IPS-18c (cell line): ENCODE data around the gene TCF3.

Experiments used
- H3K4me3 ChIP-seq: 2 replicates; pipeline ENCODE4 v1.7.0; 2013; ENCODE audit warnings: low read depth, mild to moderate bottlenecking, low read length, moderate library complexity; ENCODE audit not compliant: insufficient read depth
- H3K9me3 ChIP-seq: one replicate; pipeline ENCODE4 v1.6.1; 2013; ENCODE audit warnings: mild to moderate bottlenecking, low read length, moderate library complexity; ENCODE audit not compliant: control insufficient read depth, insufficient read depth

Gene TCF3

DNA sequence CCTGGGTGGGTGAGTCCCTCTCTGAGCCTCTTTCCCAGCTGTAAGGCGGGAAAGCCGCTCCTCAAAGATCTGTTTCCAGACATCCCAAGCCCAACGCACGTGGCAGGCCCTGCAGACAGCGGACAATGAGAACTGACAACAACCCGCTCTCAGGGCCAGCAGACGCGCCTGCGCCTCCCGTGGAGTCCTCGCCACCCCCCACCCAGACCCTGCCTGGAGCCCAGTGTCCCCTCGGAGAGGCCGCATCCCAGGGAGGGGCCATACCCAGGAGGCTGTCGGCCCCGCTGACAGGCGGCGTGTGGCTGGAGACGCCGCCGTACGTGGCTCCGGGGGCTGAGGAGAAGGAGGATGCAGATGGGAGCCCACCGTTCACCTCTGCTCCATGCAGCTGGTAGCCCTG is 30.8 kb downstream of the TCF3 start:
- no peak overlapping the region for H3K4me3 ChIP-seq
- H3K9me3 ChIP-seq, result peaks cover 4% of the 10 kb centered on the region

DNA sequence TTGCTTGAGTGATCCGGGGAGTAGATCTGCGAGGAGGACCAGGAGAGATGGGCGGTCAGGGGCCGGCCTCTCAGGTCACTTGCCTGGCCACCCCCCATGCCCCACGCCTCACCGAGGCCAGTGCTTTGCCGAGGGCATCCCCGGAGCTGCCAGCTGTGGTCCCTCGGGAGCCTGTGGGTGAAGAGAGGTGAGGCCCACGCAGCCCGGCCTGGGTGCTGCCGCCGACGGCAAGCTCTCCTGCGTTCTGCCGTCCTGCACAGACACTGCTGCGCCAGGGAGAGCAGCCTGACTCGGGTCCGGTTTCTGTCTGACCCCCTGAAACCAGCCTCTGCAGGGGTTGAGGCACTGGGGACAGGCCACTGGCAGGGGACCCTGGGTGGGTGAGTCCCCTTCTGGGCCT is 31.4 kb downstream of the TCF3 start:
- no peak overlapping the region for H3K4me3 ChIP-seq
- peaks cover 4% of the 10 kb centered on the region for H3K9me3 ChIP-seq

DNA sequence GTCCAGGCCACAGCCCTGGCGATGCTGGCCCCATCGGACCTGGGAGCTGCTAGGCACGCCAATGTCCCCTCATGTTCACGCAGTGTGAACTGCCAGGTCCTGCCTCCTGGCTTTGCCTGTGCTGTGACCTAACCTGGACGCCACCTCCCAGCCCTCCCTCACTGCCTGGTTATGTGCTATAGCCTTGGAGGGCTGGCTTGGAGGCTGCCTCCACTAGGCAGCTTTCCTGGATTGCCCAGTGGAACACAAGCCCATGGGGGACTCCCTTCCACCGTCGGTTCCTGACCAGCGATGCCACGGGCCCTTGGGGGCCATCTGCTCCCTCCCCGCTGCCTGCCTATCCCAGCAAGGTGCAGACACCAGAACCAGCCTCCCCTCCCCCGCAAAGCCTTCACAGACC is 31.9 kb downstream of the TCF3 start:
- Histone ChIP-seq H3K4me3 (no peak overlapping the region), H3K9me3 (peaks cover 4% of the 10 kb centered on the region)

DNA sequence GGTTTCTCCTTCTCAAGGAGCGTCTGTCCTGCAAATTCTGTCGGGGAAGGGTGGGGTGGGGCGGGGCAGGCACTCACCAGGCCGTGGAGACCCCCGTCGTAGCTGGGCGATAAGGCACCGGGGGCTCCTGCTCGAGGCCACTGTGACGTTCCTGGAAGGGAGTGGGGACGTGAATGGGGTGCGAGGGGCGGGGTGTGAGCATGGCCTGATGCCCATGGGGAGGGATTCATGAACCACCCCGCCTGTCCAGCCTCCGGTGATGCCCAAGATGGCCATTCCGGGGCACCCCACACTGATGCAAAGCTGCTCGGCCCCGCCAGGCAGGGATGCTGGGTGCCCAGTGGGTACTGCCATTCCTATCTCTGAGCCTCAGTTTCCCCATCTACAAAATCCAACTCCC is 32.7 kb downstream of the TCF3 start:
- H3K9me3 ChIP-seq, result peaks cover 4% of the 10 kb centered on the region

DNA sequence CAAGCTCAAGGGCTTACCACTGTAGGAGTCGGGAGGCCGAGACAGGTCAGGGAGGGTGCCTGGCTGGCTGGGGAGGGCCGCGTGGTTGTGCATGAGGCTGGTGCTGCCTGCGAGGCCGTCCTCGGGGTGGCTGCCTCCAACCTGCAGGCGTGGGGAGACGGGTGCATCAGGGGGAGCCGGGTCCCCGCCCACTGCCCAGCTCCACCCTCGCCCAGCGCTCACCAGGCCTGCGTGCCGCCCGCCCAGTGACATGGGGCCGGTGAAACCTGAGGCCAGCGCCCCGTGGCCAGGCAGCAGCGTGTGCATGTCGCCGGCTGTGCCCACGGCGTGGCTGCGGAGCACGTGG is 33.3 kb downstream of the TCF3 start:
- Histone ChIP-seq H3K9me3 (peaks cover 4% of the 10 kb centered on the region), H3K4me3 (no peak overlapping the region)

More for the DNA sequence above, 32.7 kb downstream of the TCF3 start:
- no peak overlapping the region for H3K4me3 ChIP-seq

DNA sequence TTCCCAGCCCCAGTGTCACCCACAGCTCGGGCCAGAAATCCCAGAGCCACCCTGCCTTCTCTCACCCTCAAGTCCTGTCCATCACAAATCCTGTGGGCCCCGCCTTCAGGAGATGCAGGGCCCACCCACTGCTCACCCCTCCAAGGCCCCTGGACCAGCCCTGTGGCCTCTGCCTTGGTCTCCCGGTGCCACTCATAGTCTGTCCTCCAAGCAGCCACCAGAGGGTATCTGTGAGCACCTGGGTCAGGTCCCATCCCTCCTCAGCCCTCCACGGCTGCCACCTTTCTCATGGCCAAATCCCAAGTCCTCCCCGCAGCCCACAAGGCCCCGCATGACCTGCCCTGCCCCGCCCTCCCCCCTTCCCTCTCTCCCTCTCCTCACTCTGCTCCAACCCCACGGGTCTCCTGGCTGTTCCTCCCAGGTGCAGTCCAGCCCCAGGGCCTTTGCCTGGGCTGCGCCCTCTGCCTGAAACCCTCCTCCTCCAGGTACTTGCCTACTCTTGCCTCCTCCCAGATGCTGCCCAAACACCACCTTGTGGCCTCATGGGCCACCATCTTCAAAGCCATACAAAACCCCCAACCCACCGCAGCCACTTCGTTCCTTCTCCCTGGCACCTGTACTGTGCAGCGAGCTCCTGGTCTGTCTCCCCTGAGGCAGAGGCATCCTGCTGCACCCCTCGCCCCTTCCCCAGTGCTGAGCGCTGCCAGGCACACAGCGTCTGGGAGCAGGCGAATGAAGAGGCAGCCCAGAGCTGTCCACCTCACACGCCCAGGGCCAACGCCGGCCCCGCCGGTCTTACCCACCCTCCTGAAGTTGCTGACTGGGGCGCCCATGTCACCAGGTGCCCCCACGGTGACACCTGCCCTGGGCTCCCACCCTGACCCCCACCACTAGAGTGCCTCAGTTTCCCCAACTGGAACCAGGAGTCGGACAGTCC is 34.0 kb downstream of the TCF3 start:
- H3K4me3 ChIP-seq, result no peak overlapping the region
- peaks cover 4% of the 10 kb centered on the region for H3K9me3 ChIP-seq

DNA sequence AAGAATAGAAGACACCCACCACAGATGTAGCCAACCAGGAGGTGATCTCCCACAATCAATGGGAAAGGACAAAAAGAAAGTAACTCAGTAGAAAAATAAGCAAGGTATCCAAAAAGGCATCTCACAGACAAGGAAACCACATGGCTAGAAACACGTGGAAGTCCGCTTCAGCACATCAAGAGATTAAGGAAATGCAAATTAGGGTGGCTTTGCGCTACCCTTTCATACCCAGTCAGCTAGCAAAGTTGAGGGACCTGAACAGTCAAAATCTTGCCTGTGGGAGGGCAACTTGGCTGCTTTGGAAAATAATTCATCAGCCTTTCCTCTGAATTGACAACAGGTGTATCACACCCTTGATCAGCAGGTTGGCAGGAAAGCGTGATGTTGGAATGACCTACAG is 35.5 kb downstream of the TCF3 start:
- H3K4me3 ChIP-seq, result no peak overlapping the region

DNA sequence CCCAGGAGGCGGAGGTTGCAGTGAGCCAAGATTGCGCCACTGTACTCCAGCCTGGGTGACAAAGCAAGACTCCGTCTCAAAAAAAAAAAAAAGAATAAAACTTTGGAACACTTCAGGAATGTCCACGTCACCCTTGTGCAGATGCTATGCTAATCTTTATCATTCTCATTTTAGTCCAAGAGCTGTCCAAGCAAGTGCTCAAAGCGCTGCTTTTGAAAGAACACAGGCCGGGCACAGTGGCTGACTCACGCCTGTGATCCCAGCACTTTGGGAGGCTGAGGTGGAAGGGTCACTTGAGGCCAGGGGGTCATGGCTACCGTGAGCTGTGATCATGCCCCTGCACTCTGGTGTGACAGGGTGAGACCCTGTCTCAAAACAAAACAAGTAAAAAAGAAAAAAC is 36.0 kb downstream of the TCF3 start:
- peaks cover 2% of the 10 kb centered on the region for H3K9me3 ChIP-seq
- no peak overlapping the region for H3K4me3 ChIP-seq

More for the DNA sequence above, 35.5 kb downstream of the TCF3 start:
- H3K9me3 ChIP-seq, result peaks cover 2% of the 10 kb centered on the region

DNA sequence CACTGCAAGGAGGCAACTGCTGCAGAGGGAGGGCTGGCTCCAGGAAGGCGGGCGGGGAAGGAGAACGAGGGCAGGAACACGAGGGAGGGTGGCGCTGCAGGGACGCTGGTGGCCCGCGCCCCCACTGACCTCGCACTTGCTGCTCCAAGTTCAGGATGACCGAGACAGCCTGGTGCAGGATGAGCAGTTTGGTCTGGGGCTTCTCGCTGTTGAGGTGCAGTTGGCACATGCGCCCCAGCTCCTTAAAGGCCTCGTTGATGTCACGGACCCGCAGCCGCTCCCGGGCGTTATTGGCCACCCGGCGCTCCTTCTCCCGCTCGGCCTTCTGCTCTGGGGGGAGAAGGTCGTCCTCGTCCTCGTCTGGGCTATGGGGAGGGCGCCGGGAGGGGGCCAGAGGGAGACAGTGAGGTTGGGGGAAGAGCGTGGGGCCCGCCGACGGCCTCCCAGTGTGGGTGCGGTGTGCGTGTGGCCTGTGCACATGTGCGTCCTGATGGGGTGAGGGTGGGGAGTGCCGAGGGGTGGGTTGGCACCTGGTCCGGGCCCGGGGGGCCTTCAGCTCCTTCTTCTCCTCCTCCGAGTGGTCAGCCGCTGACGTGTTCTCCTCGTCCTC is 37.2 kb downstream of the TCF3 start:
- Histone ChIP-seq H3K4me3 (no peak overlapping the region), H3K9me3 (peaks cover under 1% of the 10 kb centered on the region)

DNA sequence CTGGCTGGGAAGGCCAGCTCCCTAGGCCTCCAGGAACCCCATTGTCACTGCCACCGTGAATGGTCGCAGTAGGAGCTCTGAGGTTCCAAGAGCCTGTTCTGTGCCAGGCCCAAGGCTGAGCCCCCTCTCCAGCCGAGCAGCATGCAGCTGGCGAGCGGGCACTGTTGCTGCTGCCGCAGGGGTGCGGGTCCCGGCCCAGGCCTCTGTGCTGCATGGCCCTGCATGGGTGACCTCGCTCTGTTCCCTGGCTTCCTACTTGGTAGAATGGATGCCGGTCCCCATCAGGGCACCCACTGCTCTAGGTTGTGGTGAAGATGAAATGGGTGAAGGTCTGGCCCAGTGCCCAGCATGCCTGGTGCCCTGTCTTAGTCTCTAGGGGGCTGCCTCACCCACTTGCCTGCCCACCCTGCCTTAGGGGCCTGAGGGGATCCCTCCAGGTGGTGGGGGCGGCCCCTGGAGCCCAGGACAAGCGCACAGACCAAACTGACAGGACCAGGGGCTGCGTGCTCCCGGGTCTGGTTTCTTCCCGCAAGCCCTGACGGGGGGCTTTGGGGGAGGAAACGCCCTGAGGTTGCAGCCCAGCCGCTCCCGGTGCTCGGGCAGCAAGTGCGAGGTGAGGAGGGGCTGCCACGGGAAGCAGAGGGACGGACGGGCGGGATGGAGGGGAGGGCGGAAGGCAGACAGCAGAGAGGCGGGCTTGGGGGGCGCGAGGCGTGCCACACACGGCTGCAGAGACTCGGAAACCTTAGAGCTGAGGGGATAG is 38.4 kb downstream of the TCF3 start:
- H3K9me3 ChIP-seq, result no peaks in the 10 kb centered on the region
- H3K4me3 ChIP-seq, result no peak overlapping the region

DNA sequence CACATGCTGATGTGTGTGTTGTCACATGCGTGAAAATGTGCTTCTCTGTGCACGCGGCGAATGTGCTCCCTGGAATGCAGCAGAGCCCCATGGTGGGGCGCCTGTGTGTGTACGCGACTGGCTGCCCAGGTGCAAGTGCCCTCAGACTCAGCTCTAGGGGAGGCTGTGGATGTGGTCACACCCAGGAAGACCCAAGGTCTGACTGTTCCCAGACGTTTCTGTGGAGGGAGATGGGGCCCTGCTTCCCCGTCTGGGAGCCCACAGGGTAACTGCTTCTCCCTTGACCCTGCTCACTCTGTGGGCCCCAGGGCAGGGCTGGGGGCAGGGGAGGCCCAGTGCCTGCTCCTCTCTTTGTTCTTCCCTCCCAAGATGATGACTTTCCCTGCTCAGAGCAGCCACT is 39.3 kb downstream of the TCF3 start:
- no peaks in the 10 kb centered on the region for H3K9me3 ChIP-seq
- H3K4me3 ChIP-seq, result no peak overlapping the region

DNA sequence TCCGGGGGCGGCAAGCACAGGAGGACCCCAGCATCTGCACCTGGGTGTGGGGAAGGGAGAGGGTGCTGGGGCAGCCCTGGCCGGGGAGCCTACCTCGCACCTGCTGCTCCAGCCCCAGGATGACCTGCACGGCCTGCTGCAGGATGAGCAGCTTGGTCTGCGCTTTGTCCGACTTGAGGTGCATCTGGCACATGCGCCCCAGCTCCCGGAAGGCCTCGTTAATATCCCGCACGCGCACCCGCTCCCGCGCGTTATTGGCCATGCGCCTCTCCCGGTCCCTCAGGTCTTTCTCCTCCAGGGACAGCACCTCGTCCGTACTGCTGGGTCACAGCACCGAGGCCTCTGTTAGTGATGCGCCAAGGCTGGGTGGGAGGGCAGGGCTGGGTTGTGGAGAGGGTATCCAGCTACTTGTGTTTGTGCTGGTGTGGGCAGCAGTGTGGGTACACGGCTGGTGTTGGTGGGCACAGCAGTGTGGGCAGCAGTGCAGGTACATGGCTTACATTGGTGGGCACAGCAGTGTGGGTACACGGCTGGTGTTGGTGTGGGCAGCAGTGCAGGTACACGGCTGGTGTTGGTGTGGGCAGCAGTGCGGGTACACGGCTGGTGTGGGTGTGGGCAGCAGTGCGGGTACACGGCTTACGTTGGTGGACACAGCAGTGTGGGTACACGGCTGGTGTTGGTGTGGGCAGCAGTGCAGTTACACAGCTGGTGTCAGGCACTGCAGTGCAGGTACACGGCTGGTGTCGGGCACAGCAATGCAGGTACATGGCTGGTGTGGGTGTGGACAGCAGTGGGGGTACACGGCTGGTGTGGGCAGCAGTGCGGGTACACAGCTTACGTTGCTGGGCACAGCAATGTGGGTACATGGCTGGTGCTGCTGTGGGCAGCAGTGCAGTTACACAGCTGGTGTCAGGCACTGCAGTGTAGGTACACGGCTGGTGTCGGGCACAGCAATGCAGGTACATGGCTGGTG is 40.0 kb downstream of the TCF3 start:
- no peak overlapping the region for H3K4me3 ChIP-seq
- H3K9me3 ChIP-seq, result no peaks in the 10 kb centered on the region

DNA sequence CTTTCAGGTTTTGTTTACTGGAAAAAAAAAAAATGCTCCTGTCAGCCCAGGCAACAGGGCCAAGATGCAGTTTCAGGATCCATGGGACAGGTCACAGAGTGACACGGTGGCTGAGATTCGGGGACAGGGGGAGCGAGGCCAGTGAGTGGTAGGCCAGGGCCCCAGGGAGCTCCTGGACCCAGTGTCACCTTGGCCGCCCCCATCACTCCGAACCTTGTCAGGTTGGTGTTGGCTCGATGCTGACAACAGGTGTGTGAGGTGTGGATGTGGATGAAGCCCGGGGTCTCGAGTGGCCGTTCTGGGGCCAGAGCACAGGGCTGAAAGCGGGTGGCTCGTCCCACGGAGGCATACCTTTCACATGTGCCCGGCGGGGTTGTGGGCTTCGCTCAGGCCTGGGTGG is 41.1 kb downstream of the TCF3 start:
- no peaks in the 10 kb centered on the region for H3K9me3 ChIP-seq
- no peak overlapping the region for H3K4me3 ChIP-seq

DNA sequence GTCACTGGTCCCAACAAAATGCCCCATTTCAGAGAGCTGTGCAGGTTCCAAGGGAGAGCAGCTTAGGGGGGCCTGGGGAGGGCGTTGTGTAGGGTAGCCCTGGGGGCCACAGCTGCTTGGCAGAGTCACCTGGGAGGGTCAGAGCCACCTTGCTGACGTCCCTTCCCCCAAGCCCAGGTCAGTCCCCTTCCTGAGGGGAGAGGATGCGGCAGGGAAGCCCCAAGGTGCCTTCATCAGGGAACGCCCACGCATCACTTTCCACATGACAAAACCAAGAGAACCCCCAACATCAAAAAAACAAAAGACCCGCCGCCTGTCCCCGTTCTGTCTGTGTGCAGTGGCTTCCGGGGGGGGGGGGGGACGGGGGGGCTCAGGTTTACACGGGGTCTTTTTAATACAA is 41.8 kb downstream of the TCF3 start:
- Histone ChIP-seq H3K4me3 (no peak overlapping the region), H3K9me3 (no peaks in the 10 kb centered on the region)

DNA sequence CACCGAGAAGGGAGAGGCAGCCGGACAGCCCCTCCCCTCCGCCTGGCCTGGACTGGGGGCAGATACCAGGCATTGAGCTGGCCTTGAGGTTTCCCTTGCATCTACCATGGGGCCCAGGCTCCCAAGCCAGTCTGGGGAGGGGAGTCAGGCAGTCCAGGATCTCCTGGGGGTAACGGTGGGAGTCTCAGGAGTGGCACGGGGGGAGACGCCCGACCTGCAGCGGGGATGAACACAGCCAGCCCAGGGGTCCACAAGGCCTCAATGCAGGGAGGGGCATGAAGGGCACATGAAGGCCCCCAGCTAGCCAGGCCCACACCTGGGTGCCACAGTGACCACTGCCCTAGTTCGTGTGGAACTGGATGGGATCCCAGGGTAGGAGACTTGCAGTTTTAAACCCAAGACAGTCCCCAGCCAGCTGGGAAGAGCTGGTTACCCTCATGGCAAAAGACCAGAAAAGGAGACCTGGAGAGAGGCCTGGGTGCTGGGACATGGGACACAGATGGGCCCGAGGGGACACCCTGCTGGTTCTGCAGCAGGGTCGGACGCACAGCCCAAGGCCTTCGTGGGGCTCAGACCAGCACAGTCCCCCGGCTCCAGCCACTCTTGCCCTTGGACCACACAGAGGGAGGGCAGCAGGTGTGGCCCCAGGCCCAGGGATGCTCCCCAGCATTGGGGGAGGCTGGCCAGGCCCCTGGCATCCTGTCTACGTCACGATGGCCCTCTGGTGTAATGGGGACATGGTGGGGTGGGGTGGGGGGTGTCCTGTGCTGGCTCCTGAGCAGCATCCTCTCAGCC is 42.5 kb downstream of the TCF3 start:
- H3K9me3 ChIP-seq, result no peaks in the 10 kb centered on the region
- H3K4me3 ChIP-seq, result no peak overlapping the region

DNA sequence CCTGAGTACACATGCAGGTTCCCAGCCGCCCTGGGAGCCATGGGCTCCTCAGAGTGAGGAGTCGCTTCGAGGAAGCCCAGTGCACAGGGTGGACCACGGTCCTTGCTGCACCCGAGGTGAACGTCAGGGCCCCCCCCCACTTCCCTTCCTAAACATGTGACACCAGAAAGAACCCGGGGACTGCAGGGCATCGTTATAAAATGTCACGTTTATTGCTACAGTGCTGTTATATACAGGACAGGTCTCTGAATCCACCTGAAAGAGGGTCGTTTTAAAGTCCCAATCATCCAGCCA is 43.4 kb downstream of the TCF3 start:
- no peaks in the 10 kb centered on the region for H3K9me3 ChIP-seq
- no peak overlapping the region for H3K4me3 ChIP-seq
